DND-41 (cell line): Measurements from ENCODE around the gene RIOK2.

Experiments used
- EZH2 ChIP-seq: IDR thresholded peaks from 3 replicates; pipeline ENCODE4 v1.6.1; 2012; ENCODE audit warnings: borderline replicate concordance, low read depth, mild to moderate bottlenecking, moderate library complexity, low read length, inconsistent platforms; ENCODE audit not compliant: severe bottlenecking
- TF ChIP-seq, protein P1 (sequence below): IDR thresholded peaks from 2 replicates; pipeline ENCODE4 v1.5.1; 2012; ENCODE audit warnings: borderline replicate concordance, low read length, moderate library complexity, mild to moderate bottlenecking; ENCODE audit not compliant: poor library complexity, severe bottlenecking; ENCODE audit errors: extremely low read depth

DNA sequence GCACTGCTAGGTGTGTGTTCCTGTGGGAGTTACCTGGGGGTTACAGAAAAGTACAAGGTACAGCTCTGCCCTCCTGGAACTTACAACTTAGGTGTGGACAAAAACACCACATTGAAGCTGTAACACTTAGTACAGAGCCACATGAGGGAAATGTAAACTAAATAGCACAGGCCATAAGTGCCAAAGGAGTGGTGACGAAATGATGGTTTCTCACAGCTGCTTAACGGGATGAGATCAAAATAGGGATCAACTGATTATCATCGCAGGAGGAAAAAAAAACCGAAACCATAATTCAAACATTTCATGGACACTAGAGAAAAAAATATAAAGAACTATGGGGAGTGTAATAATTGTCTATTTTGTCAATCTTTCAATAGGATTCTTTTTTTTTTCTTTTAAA is 46.6 kb downstream of the RIOK2 start:
- TF ChIP-seq, protein P1, sequence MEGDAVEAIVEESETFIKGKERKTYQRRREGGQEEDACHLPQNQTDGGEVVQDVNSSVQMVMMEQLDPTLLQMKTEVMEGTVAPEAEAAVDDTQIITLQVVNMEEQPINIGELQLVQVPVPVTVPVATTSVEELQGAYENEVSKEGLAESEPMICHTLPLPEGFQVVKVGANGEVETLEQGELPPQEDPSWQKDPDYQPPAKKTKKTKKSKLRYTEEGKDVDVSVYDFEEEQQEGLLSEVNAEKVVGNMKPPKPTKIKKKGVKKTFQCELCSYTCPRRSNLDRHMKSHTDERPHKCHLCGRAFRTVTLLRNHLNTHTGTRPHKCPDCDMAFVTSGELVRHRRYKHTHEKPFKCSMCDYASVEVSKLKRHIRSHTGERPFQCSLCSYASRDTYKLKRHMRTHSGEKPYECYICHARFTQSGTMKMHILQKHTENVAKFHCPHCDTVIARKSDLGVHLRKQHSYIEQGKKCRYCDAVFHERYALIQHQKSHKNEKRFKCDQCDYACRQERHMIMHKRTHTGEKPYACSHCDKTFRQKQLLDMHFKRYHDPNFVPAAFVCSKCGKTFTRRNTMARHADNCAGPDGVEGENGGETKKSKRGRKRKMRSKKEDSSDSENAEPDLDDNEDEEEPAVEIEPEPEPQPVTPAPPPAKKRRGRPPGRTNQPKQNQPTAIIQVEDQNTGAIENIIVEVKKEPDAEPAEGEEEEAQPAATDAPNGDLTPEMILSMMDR = no peak
- TF ChIP-seq EZH2 = no peak
